GM10266 (cell line): ENCODE measurements around the gene TMEM132E.

Experiments used
- DNase-seq: peaks from one replicate; pipeline ENCODE4 v3.0.0; 2012; ENCODE audit errors: extremely low spot score
- CTCF ChIP-seq: IDR thresholded peaks from 2 replicates; pipeline ENCODE4 v1.5.1; 2012; ENCODE audit warnings: mild to moderate bottlenecking, low read depth; ENCODE audit not compliant: control insufficient read depth, insufficient read depth; ENCODE audit errors: missing control alignments

The TMEM132E gene

GRCh38 chr17:34588266-34588665 lies 8.9 kb downstream of the TMEM132E start:
- DNase-seq, result no peak
- no peak for TF ChIP-seq CTCF

- TF ChIP-seq CTCF, result no peak
- no peak for DNase-seq
Measured at GRCh38 chr17:34589120-34589965, 10.0 kb downstream of the TMEM132E start.

GRCh38 chr17:34592002-34592401 lies 12.6 kb downstream of the TMEM132E start:
- no peak for TF ChIP-seq CTCF
- no peak for DNase-seq

DNA sequence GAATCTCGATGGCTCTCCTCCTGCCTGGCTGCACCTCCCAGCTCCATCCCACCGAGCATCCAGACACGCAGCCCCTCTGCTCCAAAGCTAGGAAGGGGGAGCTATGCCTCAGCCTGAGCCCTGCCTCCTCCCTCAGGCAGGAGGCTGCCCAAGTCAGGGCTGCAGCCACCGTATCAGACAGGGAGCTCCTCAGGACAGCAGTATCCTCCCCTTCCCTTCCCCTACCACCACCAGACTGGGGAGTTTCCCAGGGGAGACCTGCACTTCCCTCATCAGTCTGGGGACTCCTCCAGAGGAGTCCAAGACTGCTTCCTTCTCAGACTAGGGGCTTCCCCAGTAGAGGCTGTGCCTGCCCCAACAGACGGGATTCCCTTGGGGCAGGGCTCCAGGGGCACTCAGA lies 17.5 kb downstream of the TMEM132E start:
- no peak for DNase-seq
- TF ChIP-seq CTCF, result no peak

DNA sequence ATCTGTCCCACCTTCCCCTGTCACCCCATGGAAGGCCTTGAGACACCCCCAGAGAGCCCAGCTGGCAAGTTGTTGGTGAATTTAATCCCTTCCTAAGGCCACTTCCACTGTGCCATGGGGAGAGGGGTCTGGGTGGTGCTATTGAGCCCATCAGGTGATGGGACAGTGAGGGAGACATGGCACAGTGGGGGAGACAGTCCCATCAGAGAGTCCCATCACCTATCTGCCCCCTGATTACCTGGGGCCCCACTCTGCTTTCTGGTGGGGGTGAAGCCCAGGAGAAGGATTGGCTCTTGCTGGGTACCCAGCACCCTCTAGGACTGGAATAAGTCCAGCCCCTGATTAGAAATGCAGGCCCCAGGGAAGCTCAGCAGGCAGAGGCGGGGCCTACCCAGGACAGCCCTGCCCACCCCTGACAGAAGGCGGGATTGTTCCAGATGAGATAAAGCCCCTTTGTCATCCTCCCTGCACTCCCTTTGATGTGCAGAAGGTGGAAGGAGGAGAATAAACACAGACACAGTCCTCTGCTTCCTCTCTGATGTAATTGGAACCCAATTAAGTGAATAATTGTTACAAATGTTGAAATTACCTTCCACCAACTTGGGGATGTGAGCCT lies 18.9 kb downstream of the TMEM132E start:
- no peak for DNase-seq
- TF ChIP-seq CTCF, result no peak

DNA sequence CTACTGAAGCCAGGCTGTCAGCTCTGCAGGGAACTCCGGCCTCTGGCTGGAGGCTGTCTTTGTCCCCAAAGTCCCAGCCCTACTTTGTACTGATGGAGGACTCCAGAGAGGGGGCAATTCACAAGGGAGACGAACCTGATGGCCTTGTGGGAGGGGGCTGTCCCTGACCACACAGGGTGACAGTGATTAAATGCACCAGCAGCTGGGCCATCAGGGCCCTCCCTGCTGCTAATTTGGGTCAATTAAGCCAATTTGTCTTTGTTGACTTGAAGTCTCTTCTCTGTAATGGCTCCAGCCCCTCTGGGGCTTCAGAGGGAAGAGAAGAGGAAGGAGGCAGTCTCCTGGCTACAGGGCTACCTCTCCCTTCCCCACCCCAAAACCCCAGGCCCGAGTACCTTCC lies 22.0 kb downstream of the TMEM132E start:
- no peak for TF ChIP-seq CTCF
- DNase-seq, result no peak

DNA sequence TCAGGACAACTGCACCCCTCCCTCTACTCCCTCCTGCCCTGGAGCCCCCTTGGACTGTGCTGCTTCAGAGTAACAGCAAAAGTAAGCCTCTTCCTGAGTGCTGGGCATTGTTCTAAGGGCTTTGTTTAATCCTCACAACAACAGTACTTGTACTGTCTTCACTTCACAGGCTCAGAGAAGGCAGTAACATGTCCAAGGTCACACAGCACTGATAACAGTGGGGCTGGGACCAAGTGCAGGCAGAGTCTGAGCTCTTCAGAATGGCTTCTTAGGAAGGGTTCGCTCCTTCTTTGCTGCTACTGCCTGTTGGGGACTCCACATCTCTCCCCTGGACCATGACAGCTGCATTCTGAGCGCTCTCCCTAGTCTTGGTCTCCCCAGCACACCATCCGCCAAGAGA lies 24.6 kb downstream of the TMEM132E start:
- TF ChIP-seq CTCF, result no peak
- DNase-seq, result no peak
